Neural crest cell (in vitro differentiated cells): ENCODE data around the gene ZNF79. TPM values are rescaled to one million over a fixed set of nuclear protein-coding genes. Genes with fewer than 3 reads are reported as not detected.
"Not testable (repeated sequence)": the region's sequence is repeated elsewhere in the genome, so short reads cannot be mapped to it uniquely, and the experiment has no call there.

ENCODE experiments used
- DNase-seq: peaks from one replicate; pipeline ENCODE4 v3.0.0; 2021; ENCODE audit warnings: low read depth, mixed read lengths, low spot score
- H3K27ac Mint-ChIP-seq: one replicate; pipeline ENCODE4 v1.8.0; 2021; ENCODE audit warnings: mild to moderate bottlenecking, mixed read lengths; ENCODE audit not compliant: unreplicated experiment
- H3K27me3 Mint-ChIP-seq: 2 replicates; pipeline ENCODE4 v1.8.0; 2021; ENCODE audit warnings: low read depth, mild to moderate bottlenecking, mixed read lengths
- H3K36me3 Mint-ChIP-seq: 2 replicates; pipeline ENCODE4 v1.8.0; 2021; ENCODE audit warnings: low read depth, mild to moderate bottlenecking, mixed read lengths
- H3K4me1 Mint-ChIP-seq: 2 replicates; pipeline ENCODE4 v1.8.0; 2021; ENCODE audit warnings: mixed read lengths
- H3K4me3 Mint-ChIP-seq: one replicate; pipeline ENCODE4 v1.8.0; 2021; ENCODE audit warnings: mild to moderate bottlenecking, mixed read lengths
- H3K9me3 Mint-ChIP-seq: 2 replicates; pipeline ENCODE4 v1.8.0; 2021; ENCODE audit warnings: mixed read lengths
- CTCF ChIP-seq: fragments of 200-600 bp; sonication (generic); conservative IDR thresholded peaks from 2 replicates; pipeline ENCODE4 v1.5.0; 2021; ENCODE audit warnings: antibody characterized with exemption, mild to moderate bottlenecking
- total RNA-seq: library from RNA; stranded (reverse); gene quantifications from 2 replicates; pipeline ENCODE4 v1.2.1, GENCODE V29; 2021

ZNF79 gene
- total RNA-seq, 1 donor from 2014 or later, result 13.2 TPM

GRCh38 chr9:127463382-127463781 lies 39.2 kb downstream of the ZNF79 start:
- no peak for DNase-seq
- Mint-ChIP-seq H3K4me1 (no peaks in the 10 kb centered on the region), H3K4me3 (no peak overlapping the region), H3K9me3 (no peaks in the 10 kb centered on the region), H3K36me3 (peaks cover 9% of the 10 kb centered on the region), H3K27me3 (no peaks in the 10 kb centered on the region), H3K27ac (no peak overlapping the region)
- no peak for TF ChIP-seq CTCF

DNA sequence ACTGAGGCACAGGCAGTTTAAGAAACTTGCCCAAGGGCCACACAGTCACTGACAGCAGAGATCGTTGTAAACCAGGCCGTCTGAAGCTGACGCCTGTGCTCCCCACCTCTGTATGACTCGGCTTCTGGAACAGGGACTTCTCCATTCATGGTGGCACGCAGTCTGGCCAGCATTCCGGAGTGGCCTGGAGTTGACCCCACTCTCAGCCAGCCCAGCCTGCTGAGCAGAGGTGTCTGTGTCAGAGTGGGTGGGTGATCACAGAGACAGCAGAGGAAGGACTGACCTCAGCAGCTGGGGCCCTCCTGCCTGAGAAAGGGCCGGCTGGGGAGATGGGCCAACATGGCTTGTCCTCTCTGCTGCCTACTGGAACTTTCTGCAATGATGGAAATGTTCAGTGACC lies 39.7 kb downstream of the ZNF79 start:
- no peak for DNase-seq
- no peaks in the 10 kb centered on the region for H3K27me3 Mint-ChIP-seq
- H3K4me3 Mint-ChIP-seq, result no peak overlapping the region
- H3K36me3 Mint-ChIP-seq, result peaks cover 9% of the 10 kb centered on the region
- TF ChIP-seq CTCF, result no peak
- H3K9me3 Mint-ChIP-seq, result no peaks in the 10 kb centered on the region
- no peak overlapping the region for H3K27ac Mint-ChIP-seq
- no peaks in the 10 kb centered on the region for H3K4me1 Mint-ChIP-seq

DNA sequence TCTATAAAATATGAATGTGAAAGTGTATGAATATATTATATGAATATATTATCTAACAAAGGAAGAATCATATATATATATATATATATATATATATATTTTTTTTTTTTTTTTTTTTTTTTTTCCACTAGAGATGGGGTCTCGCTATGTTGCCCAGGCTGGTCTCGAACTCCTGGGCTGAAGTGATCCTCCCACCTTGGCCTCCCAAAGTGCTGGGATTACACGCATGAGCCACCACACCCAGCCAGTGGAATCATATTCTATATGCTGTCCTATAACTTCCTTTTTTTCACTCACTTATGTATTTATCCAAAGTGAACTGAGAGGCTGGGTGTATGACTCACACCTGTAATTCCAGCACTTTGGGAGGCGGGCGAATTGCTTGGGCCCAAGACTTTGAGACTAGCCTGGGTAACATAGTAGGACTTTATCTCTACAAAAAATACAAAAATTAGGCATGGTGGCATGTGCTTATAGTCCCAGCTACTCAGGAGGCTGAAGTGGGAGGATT lies 42.3 kb downstream of the ZNF79 start:
- not testable (repeated sequence) for H3K27me3 Mint-ChIP-seq, H3K4me1 Mint-ChIP-seq, DNase-seq, H3K4me3 Mint-ChIP-seq, H3K9me3 Mint-ChIP-seq, H3K27ac Mint-ChIP-seq
- H3K36me3 Mint-ChIP-seq, result peaks cover 11% of the 10 kb centered on the region

GRCh38 chr9:127467621-127468020 lies 43.4 kb downstream of the ZNF79 start:
- no peak overlapping the region for H3K27ac Mint-ChIP-seq
- H3K4me1 Mint-ChIP-seq, result no peaks in the 10 kb centered on the region
- TF ChIP-seq CTCF, result no peak
- no peak overlapping the region for H3K4me3 Mint-ChIP-seq
- no peaks in the 10 kb centered on the region for H3K27me3 Mint-ChIP-seq
- no peaks in the 10 kb centered on the region for H3K9me3 Mint-ChIP-seq
- peaks cover 7% of the 10 kb centered on the region for H3K36me3 Mint-ChIP-seq
- no peak for DNase-seq

DNA sequence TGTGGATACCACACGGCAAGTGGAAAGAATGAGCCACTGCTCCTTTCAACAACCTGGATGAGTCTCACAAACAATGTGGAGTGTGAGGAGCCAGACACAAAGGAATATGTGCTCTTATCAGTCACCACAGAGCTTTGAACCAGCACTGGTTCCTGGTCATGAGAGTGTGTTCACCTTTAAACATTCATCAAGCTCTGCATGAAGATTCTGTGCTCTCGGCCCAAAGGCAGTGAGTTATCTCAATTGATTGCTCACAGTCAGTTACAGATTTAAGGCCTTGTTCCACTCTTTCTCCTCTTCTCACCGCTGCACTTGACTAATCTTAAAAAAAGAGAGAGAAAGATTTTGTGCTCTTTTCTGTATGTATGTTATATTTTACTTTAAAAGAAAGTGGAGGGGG lies 46.5 kb downstream of the ZNF79 start:
- no peaks in the 10 kb centered on the region for H3K4me1 Mint-ChIP-seq

DNA sequence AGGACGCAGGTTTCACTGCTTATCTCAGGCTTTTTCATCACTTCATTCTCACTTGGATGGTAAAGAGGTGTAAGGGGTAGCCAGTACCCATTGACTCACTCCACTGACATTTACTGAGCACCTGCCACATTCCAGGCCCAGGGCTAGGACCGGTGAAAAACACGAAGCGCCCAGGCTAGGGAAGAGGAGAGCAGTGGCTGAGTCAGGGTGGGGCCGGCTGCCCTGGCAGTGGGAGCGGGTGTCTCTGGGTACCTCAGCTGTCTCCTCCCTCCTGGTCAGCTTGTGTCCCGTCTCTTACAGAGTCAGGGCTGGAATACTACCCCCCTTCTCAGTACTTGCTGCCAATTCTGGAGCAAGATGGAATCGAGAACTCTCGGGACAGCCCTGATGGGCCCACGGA lies 49.3 kb downstream of the ZNF79 start:
- no peak overlapping the region for H3K4me3 Mint-ChIP-seq

More for the DNA sequence above, 46.5 kb downstream of the ZNF79 start:
- Mint-ChIP-seq H3K4me3 (no peak overlapping the region), H3K9me3 (no peaks in the 10 kb centered on the region), H3K36me3 (peaks cover 7% of the 10 kb centered on the region), H3K27me3 (no peaks in the 10 kb centered on the region), H3K27ac (no peak overlapping the region)
- TF ChIP-seq CTCF, result no peak
- DNase-seq, result no peak

More for the DNA sequence above, 49.3 kb downstream of the ZNF79 start:
- Mint-ChIP-seq H3K36me3 (peaks cover 2% of the 10 kb centered on the region), H3K27me3 (no peaks in the 10 kb centered on the region), H3K9me3 (no peaks in the 10 kb centered on the region), H3K4me1 (no peaks in the 10 kb centered on the region), H3K27ac (no peak overlapping the region)
- TF ChIP-seq CTCF, result no peak
- DNase-seq, result no peak
